Suppressor macrophage (primary cell): Measurements from ENCODE around the gene GCFC2.
"Not testable (repeated sequence)": the region's sequence is repeated elsewhere in the genome, so short reads cannot be mapped to it uniquely, and the experiment has no call there.

Experiments
- DNase-seq, 4 experiments: peaks; one replicate each; pipeline ENCODE4 v3.0.0-alpha.2; 2020 to 2022

Gene GCFC2

GRCh38 chr2:75679556-75679955 is 31.2 kb downstream of the GCFC2 start:
- no peak for DNase-seq

- DNase-seq = no peak
These were observed 34.3 kb downstream of the GCFC2 start for GRCh38 chr2:75676464-75676863.

GRCh38 chr2:75675908-75676307 is 34.8 kb downstream of the GCFC2 start:
- DNase-seq = no peak

GRCh38 chr2:75675423-75675822 is 35.3 kb downstream of the GCFC2 start:
- DNase-seq = not testable (repeated sequence)

GRCh38 chr2:75667884-75668283 is 42.8 kb downstream of the GCFC2 start:
- DNase-seq = no peak

- DNase-seq = no peak
These were observed 43.8 kb downstream of the GCFC2 start for GRCh38 chr2:75666911-75667310.

- DNase-seq = no peak
These were observed 52.9 kb downstream of the GCFC2 start for GRCh38 chr2:75657798-75658197.

- DNase-seq = no peak
These were observed 54.2 kb downstream of the GCFC2 start for GRCh38 chr2:75656563-75656962.

GRCh38 chr2:75655861-75656260 is 54.9 kb downstream of the GCFC2 start:
- no peak for DNase-seq

GRCh38 chr2:75654012-75654411 is 56.7 kb downstream of the GCFC2 start:
- DNase-seq = no peak

GRCh38 chr2:75647771-75648170 is 62.9 kb downstream of the GCFC2 start:
- peak in 2 of 4 experiments; percentile 8 to 10 for DNase-seq

GRCh38 chr2:75646583-75647425 is 63.9 kb downstream of the GCFC2 start, which contains the start of gene MRPL19:
Gene MRPL19 (plus strand): TSS chr2:75646783. CDS start chr2:75646808, 25 bp downstream.
- DNase-seq = peak; percentile 86 to 93 (median 92)

GRCh38 chr2:75646090-75646582 is 64.6 kb downstream of the GCFC2 start:
- no peak for DNase-seq

- no peak for DNase-seq
These were observed 65.1 kb downstream of the GCFC2 start for GRCh38 chr2:75645643-75646042.

GRCh38 chr2:75643980-75644379 is 66.7 kb downstream of the GCFC2 start:
- no peak for DNase-seq

GRCh38 chr2:75641587-75641986 is 69.1 kb downstream of the GCFC2 start:
- DNase-seq = peak in 2 of 4 experiments; percentile 4 to 7

GRCh38 chr2:75640621-75641121 is 70.0 kb downstream of the GCFC2 start:
- peak; percentile 69 to 79 (median 76) for DNase-seq

GRCh38 chr2:75637568-75637967 is 73.1 kb downstream of the GCFC2 start:
- DNase-seq = no peak

GRCh38 chr2:75634945-75635344 is 75.8 kb downstream of the GCFC2 start:
- DNase-seq = no peak

- DNase-seq = no peak
These were observed 77.1 kb downstream of the GCFC2 start for GRCh38 chr2:75633620-75634019.

GRCh38 chr2:75632813-75633212 is 77.9 kb downstream of the GCFC2 start:
- no peak for DNase-seq

- no peak for DNase-seq
These were observed 78.5 kb downstream of the GCFC2 start for GRCh38 chr2:75632091-75632701.

- DNase-seq = peak; percentile 65 to 80 (median 72)
These were observed 82.7 kb downstream of the GCFC2 start for GRCh38 chr2:75627902-75628504.
